ENCODE data around the gene CLEC4F. TPM values are rescaled to one million over a fixed set of nuclear protein-coding genes. Genes with fewer than 3 reads are reported as not detected.

The CLEC4F gene
- total RNA-seq, 1 experiment from 2014 or later, result not detected

Small RNAs within 50 kb of the gene (small RNA-seq; reads per million reads assigned to genes)
- gene HMGN2P21, result not detected

Other genes starting within 250 kb of the CLEC4F start
- gene ADD2, start 52.4 kb downstream of the CLEC4F start, total RNA-seq (2014; rRNA removed; shearing (Covaris generic)), result 39.3 and 79.9 TPM in 2 replicates
- gene FIGLA, start 30.0 kb downstream of the CLEC4F start, total RNA-seq (2014; rRNA removed; shearing (Covaris generic)), result not detected in 2 replicates
- not detected in 2 replicates for gene CD207, start 15.2 kb upstream of the CLEC4F start, total RNA-seq (2014; rRNA removed; shearing (Covaris generic))
- not detected in 2 replicates for gene VAX2, start 80.0 kb upstream of the CLEC4F start, total RNA-seq (2014; rRNA removed; shearing (Covaris generic))
- not detected in 2 replicates for gene ATP6V1B1, start 115.3 kb upstream of the CLEC4F start, total RNA-seq (2014; rRNA removed; shearing (Covaris generic))
- 0.03 TPM in 1 of 2 replicates, not detected in the other for gene ANKRD53, start 158.0 kb upstream of the CLEC4F start, total RNA-seq (2014; rRNA removed; shearing (Covaris generic))
- 38.4 and 60.1 TPM in 2 replicates for gene TEX261, start 174.3 kb upstream of the CLEC4F start, total RNA-seq (2014; rRNA removed; shearing (Covaris generic))
- 33.2 and 45.5 TPM in 2 replicates for gene NAGK, start 248.0 kb upstream of the CLEC4F start, total RNA-seq (2014; rRNA removed; shearing (Covaris generic))